EH (cell line): ENCODE results near the gene STS.
A peak's percentile ranks its signal among the peaks of the same experiment; 100 is the strongest.
"Not testable (repeated sequence)": the region's sequence is repeated elsewhere in the genome, so short reads cannot be mapped to it uniquely, and the experiment has no call there.

Source experiments
- DNase-seq: peaks from one replicate; pipeline ENCODE4 v3.0.0-alpha.2; 2015; ENCODE audit warnings: low read depth

The STS gene

GRCh38 chrX:7139202-7140081, 8.1 kb upstream of the STS start:
- peak; percentile 92 for DNase-seq

GRCh38 chrX:7143076-7143475, 4.4 kb upstream of the STS start:
- no peak for DNase-seq

GRCh38 chrX:7143941-7144525, 3.5 kb upstream of the STS start:
- DNase-seq, result no peak

GRCh38 chrX:7145454-7145853, 2.1 kb upstream of the STS start:
- peak; percentile 62 for DNase-seq

- DNase-seq, result peak; percentile 41
These were observed 1.4 kb upstream of the STS start for GRCh38 chrX:7146020-7146702.

- DNase-seq, result no peak
These were observed 654 bp upstream of the STS start for GRCh38 chrX:7146703-7147412.

- DNase-seq, result peak; percentile 81
These were observed 704 bp downstream of the STS start, which contains the start of gene PUDP for GRCh38 chrX:7147978-7148854. TSS of gene PUDP (minus strand) at chrX:7148153. CDS start at chrX:7148113, 40 bp downstream.

GRCh38 chrX:7149411-7149810, 1.9 kb downstream of the STS start:
- DNase-seq, result no peak

GRCh38 chrX:7153231-7153630, 5.7 kb downstream of the STS start:
- DNase-seq, result no peak

- no peak for DNase-seq
These were observed 6.6 kb downstream of the STS start for GRCh38 chrX:7154041-7154597.

- no peak for DNase-seq
These were observed 7.7 kb downstream of the STS start for GRCh38 chrX:7155163-7155562.

- DNase-seq, result no peak
These were observed 9.4 kb downstream of the STS start for GRCh38 chrX:7156879-7157278.

- DNase-seq, result no peak
These were observed 11.0 kb downstream of the STS start for GRCh38 chrX:7158468-7158990.

GRCh38 chrX:7159149-7159861, 11.8 kb downstream of the STS start:
- no peak for DNase-seq

GRCh38 chrX:7163146-7163677, 15.7 kb downstream of the STS start:
- DNase-seq, result no peak

- DNase-seq, result no peak
These were observed 16.7 kb downstream of the STS start for GRCh38 chrX:7164174-7164573.

- DNase-seq, result peak; percentile 10
These were observed 20.9 kb downstream of the STS start for GRCh38 chrX:7168371-7168770.

- DNase-seq, result no peak
These were observed 22.1 kb downstream of the STS start for GRCh38 chrX:7169627-7170026.

GRCh38 chrX:7170898-7171297, 23.4 kb downstream of the STS start:
- DNase-seq, result no peak

GRCh38 chrX:7178859-7179258, 31.3 kb downstream of the STS start:
- not testable (repeated sequence) for DNase-seq
